Left renal cortex interstitium (tissue), 4 donors: ENCODE results near the gene ATP10A. TPM values are rescaled to one million over a fixed set of nuclear protein-coding genes. Genes with fewer than 3 reads are reported as not detected.

Experiments
- DNase-seq, 4 donors: peaks; one replicate each; pipeline ENCODE4 v3.0.0-alpha.2; 2013; ENCODE audit warnings: low read depth in 4 of 4, low spot score in 2 of 4, missing footprints in 1 of 4
- polyA plus RNA-seq, 4 donors: library from polyadenylated mRNA; unstranded; fragments of 120-200 nt; gene quantifications; one replicate each; pipeline ENCODE4 v1.2.1, GENCODE V29; 2013; ENCODE audit not compliant: insufficient read length in 4 of 4

ATP10A gene
- polyA plus RNA-seq, 4 donors, result 3.0 to 5.2 (median 3.9) TPM

GRCh38 chr15:25709437-25710159 lies 153.5 kb downstream of the ATP10A start:
- DNase-seq, result no peak

- no peak for DNase-seq
Observed at GRCh38 chr15:25708391-25708790, 154.7 kb downstream of the ATP10A start.

- DNase-seq, result no peak
Observed at GRCh38 chr15:25707656-25708365, 155.3 kb downstream of the ATP10A start.

GRCh38 chr15:25706176-25706955 lies 156.8 kb downstream of the ATP10A start:
- DNase-seq, result no peak

GRCh38 chr15:25705433-25706115 lies 157.6 kb downstream of the ATP10A start:
- peak in 1 of 4 donors; percentile 52 for DNase-seq

- no peak for DNase-seq
Observed at GRCh38 chr15:25703726-25704125, 159.4 kb downstream of the ATP10A start.

GRCh38 chr15:25701721-25702465 lies 161.2 kb downstream of the ATP10A start:
- DNase-seq, result no peak

- no peak for DNase-seq
Observed at GRCh38 chr15:25700916-25701315, 162.2 kb downstream of the ATP10A start.

GRCh38 chr15:25697586-25697985 lies 165.5 kb downstream of the ATP10A start:
- no peak for DNase-seq

GRCh38 chr15:25695875-25696760 lies 167.0 kb downstream of the ATP10A start:
- DNase-seq, result no peak

- DNase-seq, result no peak
Observed at GRCh38 chr15:25694823-25695312, 168.3 kb downstream of the ATP10A start.

GRCh38 chr15:25694239-25694584 lies 168.9 kb downstream of the ATP10A start:
- no peak for DNase-seq

GRCh38 chr15:25693321-25694238 lies 169.5 kb downstream of the ATP10A start:
- DNase-seq, result no peak

GRCh38 chr15:25691544-25692430 lies 171.3 kb downstream of the ATP10A start:
- no peak for DNase-seq

GRCh38 chr15:25690673-25691543 lies 172.2 kb downstream of the ATP10A start:
- DNase-seq, result no peak

- no peak for DNase-seq
Observed at GRCh38 chr15:25689592-25689991, 173.5 kb downstream of the ATP10A start.
